OCI-LY7 (cell line): ENCODE measurements around the gene VSIG8.

Experiments
- CTCF ChIP-seq: fragments of 200-600 bp; sonication (generic); conservative IDR thresholded peaks from 2 replicates; pipeline ENCODE4 v1.5.1; 2014; ENCODE audit warnings: mild to moderate bottlenecking, antibody characterized with exemption, low read length, moderate library complexity, mixed read lengths
- EZH2phosphoT487 ChIP-seq: fragments of 200-600 bp; sonication (generic); IDR thresholded peaks from 2 replicates; pipeline ENCODE4 v1.6.1; 2018; ENCODE audit warnings: low read depth, borderline replicate concordance, mild to moderate bottlenecking, mixed run types, antibody characterized with exemption, low read length, moderate library complexity, mixed read lengths

- no peak for TF ChIP-seq CTCF
- no peak for TF ChIP-seq EZH2phosphoT487
Measured at GRCh38 chr1:159828176-159828575, 34.3 kb downstream of the VSIG8 start.
